Colonic mucosa (tissue), 4 donors: ENCODE measurements around the gene DYNLT1. TPM values are rescaled to one million over a fixed set of nuclear protein-coding genes. Genes with fewer than 3 reads are reported as not detected.
A peak's percentile ranks its signal among the peaks of the same experiment; 100 is the strongest.

Experiments
- DNase-seq: peaks from one replicate; pipeline ENCODE4 v3.0.0-alpha.2; 2020
- H3K27ac ChIP-seq: fragments of 200-600 bp; one replicate; pipeline ENCODE4 v1.8.0; 2021
- H3K27me3 ChIP-seq: fragments of 200-600 bp; one replicate; pipeline ENCODE4 v1.8.0; 2021
- H3K36me3 ChIP-seq: fragments of 200-600 bp; one replicate; pipeline ENCODE4 v1.8.0; 2021
- H3K4me1 ChIP-seq: fragments of 200-600 bp; one replicate; pipeline ENCODE4 v1.8.0; 2021; ENCODE audit warnings: mild to moderate bottlenecking
- H3K4me3 ChIP-seq: fragments of 200-600 bp; one replicate; pipeline ENCODE4 v1.8.0; 2021
- H3K9ac ChIP-seq, 2 donors: one replicate each; pipeline ENCODE4 v1.7.0; 2013; ENCODE audit warnings: control low read depth in 2 of 2, low read depth in 2 of 2, low read length in 2 of 2
- H3K9me3 ChIP-seq: fragments of 200-600 bp; one replicate; pipeline ENCODE4 v1.8.0; 2021
- CTCF ChIP-seq: fragments of 200-600 bp; IDR thresholded peaks from one replicate; pipeline ENCODE4 v1.8.0; 2022; ENCODE audit warnings: antibody characterized with exemption, mild to moderate bottlenecking
- intact Hi-C: fragments of 100-400 bp; cut with DNase I; formaldehyde crosslinking; loops from one replicate; pipeline ENCODE4 v1.14.1; 2022
- total RNA-seq, 2 donors: library from RNA; stranded (reverse); fragmentation: NEBNext Ultra II Directional in 1 of 2; extraction: Animal tissue kit (Norgen Biotek cat#: 25700) in 1 of 2; gene quantifications; one replicate each; pipeline ENCODE4 v1.2.1, GENCODE V29; 2021
- donor health status: healthy.
- donor health status: DM: no; HTN: no; CAD: no.
- donor health status: DM: no; HTN: no; CAD: no.

The DYNLT1 gene
- total RNA-seq, 2 donors from 2014 or later: 140 to 166 TPM

DNA sequence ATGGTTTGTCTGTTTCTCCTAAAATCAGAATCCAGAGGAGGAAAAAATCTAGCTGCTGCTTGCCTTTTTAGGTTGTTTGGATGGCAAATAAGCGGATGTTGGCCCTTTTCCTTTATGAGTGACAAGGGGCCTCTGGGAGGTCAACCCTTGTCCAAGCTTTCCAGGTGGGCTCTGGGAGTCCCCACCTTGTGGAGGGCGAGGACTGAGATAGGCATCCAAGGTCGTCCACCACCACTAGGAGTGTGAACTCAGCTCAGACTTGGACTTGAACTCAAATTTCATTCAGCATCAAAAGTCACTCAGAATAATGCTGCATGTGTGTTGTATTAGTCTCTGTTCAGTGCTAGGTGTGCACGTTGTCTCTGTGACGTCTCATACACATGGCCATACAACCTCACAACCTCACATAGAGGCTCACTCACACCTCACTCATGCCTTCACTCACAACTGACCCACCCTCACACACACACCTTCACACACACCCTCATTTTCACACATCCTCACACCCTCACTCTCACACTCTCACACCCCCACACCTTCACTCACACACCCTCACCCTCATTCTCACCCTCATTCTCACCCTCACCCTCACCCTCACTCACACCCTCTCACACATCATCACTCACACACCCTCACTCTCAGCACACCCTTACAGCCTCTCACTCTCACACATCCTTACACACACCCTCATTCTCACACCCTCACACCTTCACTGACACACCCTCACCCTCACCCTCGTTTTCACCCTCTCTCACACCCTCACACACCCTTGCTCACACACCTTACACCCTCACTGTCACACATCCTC, 18.0 kb downstream of the DYNLT1 start:
- intact Hi-C loops: no loop called here
- peaks cover 8% of the 10 kb centered on the region for H3K4me1 ChIP-seq
- H3K36me3 ChIP-seq: no peaks in the 10 kb centered on the region
- no peak overlapping the region for H3K9ac ChIP-seq
- TF ChIP-seq CTCF: no peak
- DNase-seq: peak; percentile 8
- no peaks in the 10 kb centered on the region for H3K27me3 ChIP-seq
- no peak overlapping the region for H3K4me3 ChIP-seq
- no peak overlapping the region for H3K27ac ChIP-seq
- H3K9me3 ChIP-seq: no peaks in the 10 kb centered on the region

DNA sequence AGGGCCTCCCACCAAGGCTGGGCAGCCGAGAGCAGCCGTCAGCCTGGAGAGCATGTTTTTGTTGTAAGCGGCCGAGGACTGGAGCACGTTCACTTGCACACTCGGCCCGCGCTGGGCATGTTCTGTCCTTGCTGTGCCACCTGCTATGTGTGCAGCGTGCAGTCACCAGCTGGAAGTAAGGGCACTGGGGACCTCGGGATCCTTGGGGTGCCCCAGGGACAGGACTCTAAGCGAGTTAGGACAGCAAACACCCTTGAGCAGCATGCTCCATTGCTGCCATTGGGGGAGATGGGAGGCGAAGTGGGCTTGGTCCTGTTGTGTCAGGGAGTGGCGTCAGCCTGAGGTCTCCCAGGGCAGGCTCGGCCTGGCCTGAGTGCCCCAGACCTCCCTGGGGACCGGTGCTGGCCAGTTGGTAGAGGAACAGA, 18.6 kb downstream of the DYNLT1 start:
- peak; percentile 11 for DNase-seq
- intact Hi-C loops: no loop called here
- Histone ChIP-seq H3K4me3 (no peak overlapping the region), H3K36me3 (no peaks in the 10 kb centered on the region), H3K27ac (no peak overlapping the region), H3K4me1 (peaks cover 5% of the 10 kb centered on the region), H3K9ac (no peak overlapping the region), H3K9me3 (no peaks in the 10 kb centered on the region), H3K27me3 (no peaks in the 10 kb centered on the region)
- TF ChIP-seq CTCF: no peak

GRCh38 chr6:158624684-158625682, 19.6 kb downstream of the DYNLT1 start:
- DNase-seq: peak; percentile 14
- no peak for TF ChIP-seq CTCF
- no peak overlapping the region for H3K27ac ChIP-seq
- intact Hi-C loops: no loop called here
- H3K9me3 ChIP-seq: no peaks in the 10 kb centered on the region
- H3K4me3 ChIP-seq: no peak overlapping the region
- no peak overlapping the region for H3K9ac ChIP-seq
- no peaks in the 10 kb centered on the region for H3K4me1 ChIP-seq
- no peaks in the 10 kb centered on the region for H3K27me3 ChIP-seq
- no peaks in the 10 kb centered on the region for H3K36me3 ChIP-seq

GRCh38 chr6:158622545-158623190, 21.9 kb downstream of the DYNLT1 start:
- Histone ChIP-seq H3K9me3 (no peaks in the 10 kb centered on the region), H3K9ac (no peak overlapping the region), H3K27me3 (no peaks in the 10 kb centered on the region), H3K4me3 (no peak overlapping the region), H3K27ac (no peak overlapping the region), H3K4me1 (no peaks in the 10 kb centered on the region), H3K36me3 (no peaks in the 10 kb centered on the region)
- no peak for TF ChIP-seq CTCF
- peak; percentile 15 for DNase-seq
- intact Hi-C loops: no loop called here
